SK-N-SH (cell line): ENCODE data around the gene HSPD1. TPM values are rescaled to one million over a fixed set of nuclear protein-coding genes. Genes with fewer than 3 reads are reported as not detected.

Experiments used
- CTCF ChIA-PET: fragments of 300-600, 350-600 bp; formaldehyde crosslinking; extraction: SDS; loops from one replicate; lab custom pipeline; 2021; lab: Yijun Ruan, JAX
- POLR2A ChIA-PET: fragments of 350-600 bp; sonication (Branson Sonifier 250); formaldehyde crosslinking; extraction: SDS; loops from one replicate; lab custom pipeline; 2020; ENCODE audit warnings: antibody characterized with exemption, inconsistent platforms; lab: Yijun Ruan, JAX
- DNase-seq: peaks from one replicate; pipeline ENCODE4 v3.0.0; 2012
- H2AFZ ChIP-seq: fragments of 200-600 bp; sonication (generic); 2 replicates; pipeline ENCODE4 v1.8.1; 2016; ENCODE audit warnings: antibody characterized with exemption, mild to moderate bottlenecking, low read depth
- H3F3A ChIP-seq: fragments of 200-600 bp; sonication (generic); replicated peaks from 2 replicates; pipeline ENCODE3; 2016; ENCODE audit warnings: antibody characterized with exemption, mild to moderate bottlenecking; ENCODE audit not compliant: insufficient read depth
- H3K27ac ChIP-seq, 2 experiments: fragments of 200-500 bp in 1 of 2; fragments of 200-600 bp in 1 of 2; sonication (Bioruptor generic) in 1 of 2; sonication (generic), shearing (Covaris generic) in 1 of 2; 2 replicates each; pipeline versions ENCODE4 v1.5.1 to v1.6.1; 2014 to 2016; ENCODE audit warnings: low read depth in 2 of 2, inconsistent platforms in 1 of 2, low read length in 1 of 2, mild to moderate bottlenecking in 1 of 2, mixed read lengths in 1 of 2
- H3K27me3 ChIP-seq: fragments of 200-600 bp; sonication (generic), shearing (Covaris generic); 2 replicates; pipeline ENCODE4 v1.6.1; 2016; ENCODE audit warnings: mixed run types; ENCODE audit not compliant: insufficient read depth
- H3K36me3 ChIP-seq, 2 experiments: fragments of 200-500 bp in 1 of 2; fragments of 200-600 bp in 1 of 2; sonication (Bioruptor generic) in 1 of 2; sonication (generic) in 1 of 2; replicated peaks in 1 of 2; 2 replicates each; pipeline versions ENCODE3 to v1.5.1; 2014 to 2016; ENCODE audit warnings: low read length in 1 of 2, mild to moderate bottlenecking in 1 of 2; ENCODE audit not compliant: insufficient read depth in 2 of 2, control insufficient read depth in 1 of 2
- H3K4me1 ChIP-seq, 2 experiments: fragments of 200-500 bp in 1 of 2; fragments of 200-600 bp in 1 of 2; sonication (Bioruptor generic) in 1 of 2; sonication (generic), shearing (Covaris generic) in 1 of 2; 2 replicates each; pipeline versions ENCODE4 v1.5.1 to v1.6.1; 2014 to 2016; ENCODE audit warnings: low read depth in 1 of 2, low read length in 1 of 2, mixed run types in 1 of 2; ENCODE audit not compliant: insufficient read depth in 2 of 2, control insufficient read depth in 1 of 2
- H3K4me2 ChIP-seq: fragments of 200-600 bp; sonication (generic), shearing (Covaris generic); 2 replicates; pipeline ENCODE4 v1.6.1; 2017; ENCODE audit warnings: mixed run types
- H3K4me3 ChIP-seq, 2 experiments: fragments of 200-500 bp in 1 of 2; fragments of 200-600 bp in 1 of 2; sonication (Bioruptor generic) in 1 of 2; sonication (generic), shearing (Covaris generic) in 1 of 2; 2 replicates each; pipeline versions ENCODE4 v1.5.1 to v1.8.1; 2014 to 2016; ENCODE audit warnings: low read depth in 2 of 2, inconsistent platforms in 1 of 2, low read length in 1 of 2, mild to moderate bottlenecking in 1 of 2, mixed read lengths in 1 of 2, moderate library complexity in 1 of 2
- H3K79me2 ChIP-seq: fragments of 200-600 bp; sonication (generic); 2 replicates; pipeline ENCODE4 v1.8.1; 2017; ENCODE audit warnings: mild to moderate bottlenecking; ENCODE audit not compliant: insufficient read depth
- H3K9ac ChIP-seq: fragments of 200-600 bp; sonication (generic); 2 replicates; pipeline ENCODE4 v1.6.1; 2017; ENCODE audit warnings: mixed run types
- H3K9me2 ChIP-seq: fragments of 200-600 bp; sonication (generic); 2 replicates; pipeline ENCODE4 v1.6.1; 2017; ENCODE audit warnings: mixed run types
- H3K9me3 ChIP-seq: fragments of 200-600 bp; sonication (generic); 2 replicates; pipeline ENCODE4 v1.6.1; 2017; ENCODE audit warnings: mixed run types, mild to moderate bottlenecking, moderate library complexity
- H4K20me1 ChIP-seq: fragments of 200-600 bp; sonication (generic); 2 replicates; pipeline ENCODE4 v1.6.1; 2017; ENCODE audit warnings: mild to moderate bottlenecking, mixed run types; ENCODE audit not compliant: insufficient read depth
- ELF1 ChIP-seq: IDR thresholded peaks from 2 replicates; pipeline ENCODE4 v1.4.0; 2012
- EP300 ChIP-seq, 2 experiments: IDR thresholded peaks; 2 replicates each; pipeline versions ENCODE4 v1.4.0 to v1.6.1; 2012; ENCODE audit warnings: borderline replicate concordance in 1 of 2, low read depth in 1 of 2, low read length in 1 of 2
- FOSL2 ChIP-seq: IDR thresholded peaks from 2 replicates; pipeline ENCODE4 v1.4.0; 2012; ENCODE audit warnings: low read depth, mild to moderate bottlenecking, moderate library complexity, borderline replicate concordance
- FOXM1 ChIP-seq: IDR thresholded peaks from 2 replicates; pipeline ENCODE4 v1.4.0; 2012; ENCODE audit warnings: low read depth, mild to moderate bottlenecking
- IRF3 ChIP-seq: fragments of 150-350 bp; IDR thresholded peaks from 2 replicates; pipeline ENCODE4 v1.6.1; 2016; ENCODE audit warnings: mild to moderate bottlenecking, low read depth, low read length
- MEF2A ChIP-seq: IDR thresholded peaks from 2 replicates; pipeline ENCODE4 v1.4.0; 2012; ENCODE audit warnings: low read depth, borderline replicate concordance
- MXI1 ChIP-seq: IDR thresholded peaks from 2 replicates; pipeline ENCODE4 v1.6.1; 2012; ENCODE audit warnings: mild to moderate bottlenecking, low read depth, low read length, improper control_type of control experiment
- NFIC ChIP-seq: IDR thresholded peaks from 2 replicates; pipeline ENCODE4 v1.4.0; 2012; ENCODE audit warnings: borderline replicate concordance
- NRF1 ChIP-seq: IDR thresholded peaks from 2 replicates; pipeline ENCODE4 v1.6.1; 2012; ENCODE audit warnings: low read depth, mild to moderate bottlenecking, low read length
- PBX3 ChIP-seq: IDR thresholded peaks from 2 replicates; pipeline ENCODE4; 2012
- RCOR1 ChIP-seq: fragments of 150-350 bp; IDR thresholded peaks from 2 replicates; pipeline ENCODE4 v1.6.1; 2017; ENCODE audit warnings: antibody characterized with exemption, low read length
- RXRA ChIP-seq: IDR thresholded peaks from 2 replicates; pipeline ENCODE4 v1.4.0; 2012; ENCODE audit warnings: low read depth, mild to moderate bottlenecking, borderline replicate concordance
- SIN3A ChIP-seq: IDR thresholded peaks from 2 replicates; pipeline ENCODE4 v1.6.1; 2012; ENCODE audit warnings: low read depth, mild to moderate bottlenecking, low read length, moderate library complexity, borderline replicate concordance
- SMC3 ChIP-seq: IDR thresholded peaks from 2 replicates; pipeline ENCODE4 v1.6.1; 2012; ENCODE audit warnings: low read depth, low read length, improper control_type of control experiment
- TAF1 ChIP-seq: IDR thresholded peaks from 2 replicates; pipeline ENCODE4 v1.6.1; 2012; ENCODE audit warnings: low read depth, mild to moderate bottlenecking, low read length, moderate library complexity, borderline replicate concordance
- TCF12 ChIP-seq: IDR thresholded peaks from 2 replicates; pipeline ENCODE4 v1.4.0; 2012
- TEAD4 ChIP-seq: IDR thresholded peaks from 2 replicates; pipeline ENCODE4 v1.4.0; 2012; ENCODE audit warnings: mild to moderate bottlenecking, borderline replicate concordance; ENCODE audit not compliant: insufficient read depth
- USF1 ChIP-seq: IDR thresholded peaks from 2 replicates; pipeline ENCODE4 v1.4.0; 2012; ENCODE audit warnings: low read depth, borderline replicate concordance
- YY1 ChIP-seq: IDR thresholded peaks from 2 replicates; pipeline ENCODE4 v1.4.0; 2012; ENCODE audit warnings: low read depth, mild to moderate bottlenecking
- WGBS: methylation state at CpG from one replicate; pipeline ENCODE4 v1.1.6; 2017; ENCODE audit warnings: low lambda C conversion rate; 5-methylcytosine and 5-hydroxymethylcytosine counted together
- polyA plus RNA-seq, 3 experiments: library from polyadenylated mRNA; depleted of rRNA; stranded (reverse); fragments of >200 nt; gene quantifications; 2 replicates each; pipeline ENCODE4 v1.2.3, GENCODE V29; 2012

Gene HSPD1
- polyA plus RNA-seq, 1 of the 3 experiments (the other 2 are of a cell fraction) = 212 TPM

- Histone ChIP-seq H3K9me3 (no peaks in the 10 kb centered on the region), H2AFZ (no peak overlapping the region), H3F3A (peaks cover 3% of the 10 kb centered on the region), H3K9ac (no peak overlapping the region), H3K36me3 (peaks cover 2 to 7% of the 10 kb centered on the region in 2 experiments), H3K4me3 (no peak overlapping the region), H4K20me1 (peaks cover 18% of the 10 kb centered on the region), H3K4me2 (no peak overlapping the region), H3K27ac (no peak overlapping the region), H3K4me1 (peaks cover 0 to 8% of the 10 kb centered on the region in 2 experiments), H3K27me3 (no peaks in the 10 kb centered on the region), H3K79me2 (peaks cover 30% of the 10 kb centered on the region), H3K9me2 (no peaks in the 10 kb centered on the region)
- TF ChIP-seq MXI1 (no peak), SIN3A (no peak), ELF1 (no peak), TAF1 (no peak), IRF3 (no peak), YY1 (no peak), RXRA (no peak), TCF12 (no peak), NFIC (no peak), MEF2A (no peak), PBX3 (no peak), FOXM1 (no peak), FOSL2 (no peak), TEAD4 (no peak), USF1 (no peak), SMC3 (no peak), EP300 (IDR thresholded peaks at IDR 0.05; ENCODE audit: borderline replicate concordance in 1 of 2, low read depth in 1 of 2, low read length in 1 of 2) (no peak), RCOR1 (no peak)
- ChIA-PET POLR2A (no interaction called here), CTCF (interaction anchor here (1.2 to 1.3 kb wide), 2 partner anchors 12 to 26 kb away, joined by 3 read pairs; no protein-coding TSS in a partner anchor)
- WGBS = 95% methylated on average over 5 of the region's 5 CpGs
- DNase-seq = no peak
Observed at GRCh38 chr2:197513915-197514314, 14.3 kb upstream of the HSPD1 start.

GRCh38 chr2:197506658-197507057 lies 7.0 kb upstream of the HSPD1 start:
- no peak overlapping the region for H3K4me3 ChIP-seq
- no peaks in the 10 kb centered on the region for H3K9me2 ChIP-seq
- ChIA-PET POLR2A (interaction anchor here (2.9 kb wide), 1 partner anchor 9 kb away, joined by 8 read pairs; the partner anchor contains the start of gene MOB4), CTCF (interaction anchor here (1.3 kb wide), 1 partner anchor 790 kb away, joined by 3 read pairs; no protein-coding TSS in a partner anchor)
- DNase-seq = no peak
- no peaks in the 10 kb centered on the region for H4K20me1 ChIP-seq
- no peak overlapping the region for H2AFZ ChIP-seq
- H3K9me3 ChIP-seq = no peaks in the 10 kb centered on the region
- no peak overlapping the region for H3K27ac ChIP-seq
- no peak overlapping the region for H3K9ac ChIP-seq
- H3K4me2 ChIP-seq = no peak overlapping the region
- no peaks in the 10 kb centered on the region for H3K27me3 ChIP-seq
- H3K36me3 ChIP-seq = peaks cover 36 to 46% of the 10 kb centered on the region in 2 experiments
- H3F3A ChIP-seq = peaks cover 8% of the 10 kb centered on the region
- peaks cover 31% of the 10 kb centered on the region for H3K79me2 ChIP-seq
- peaks cover 7 to 11% of the 10 kb centered on the region in 2 experiments; a peak in 3 of 4 replicates for H3K4me1 ChIP-seq
- WGBS = 94% methylated on average over 5 of the region's 5 CpGs
- no peak for TF ChIP-seq NRF1
- no peak for TF ChIP-seq USF1
- no peak for TF ChIP-seq TAF1
- no peak for TF ChIP-seq PBX3
- no peak for TF ChIP-seq SMC3
- TF ChIP-seq TCF12 = no peak
- no peak for TF ChIP-seq EP300 (IDR thresholded peaks at IDR 0.05; ENCODE audit: borderline replicate concordance in 1 of 2, low read depth in 1 of 2, low read length in 1 of 2)
